HG03064 (cell line): Measurements from ENCODE around the gene ZP1.

Experiments used
- ATAC-seq: cut with Tn5 transposase; IDR thresholded peaks from one replicate; pipeline ENCODE4 v1.9.1; 2021; ENCODE audit warnings: low read depth; ENCODE audit not compliant: unreplicated experiment

ZP1 gene

DNA sequence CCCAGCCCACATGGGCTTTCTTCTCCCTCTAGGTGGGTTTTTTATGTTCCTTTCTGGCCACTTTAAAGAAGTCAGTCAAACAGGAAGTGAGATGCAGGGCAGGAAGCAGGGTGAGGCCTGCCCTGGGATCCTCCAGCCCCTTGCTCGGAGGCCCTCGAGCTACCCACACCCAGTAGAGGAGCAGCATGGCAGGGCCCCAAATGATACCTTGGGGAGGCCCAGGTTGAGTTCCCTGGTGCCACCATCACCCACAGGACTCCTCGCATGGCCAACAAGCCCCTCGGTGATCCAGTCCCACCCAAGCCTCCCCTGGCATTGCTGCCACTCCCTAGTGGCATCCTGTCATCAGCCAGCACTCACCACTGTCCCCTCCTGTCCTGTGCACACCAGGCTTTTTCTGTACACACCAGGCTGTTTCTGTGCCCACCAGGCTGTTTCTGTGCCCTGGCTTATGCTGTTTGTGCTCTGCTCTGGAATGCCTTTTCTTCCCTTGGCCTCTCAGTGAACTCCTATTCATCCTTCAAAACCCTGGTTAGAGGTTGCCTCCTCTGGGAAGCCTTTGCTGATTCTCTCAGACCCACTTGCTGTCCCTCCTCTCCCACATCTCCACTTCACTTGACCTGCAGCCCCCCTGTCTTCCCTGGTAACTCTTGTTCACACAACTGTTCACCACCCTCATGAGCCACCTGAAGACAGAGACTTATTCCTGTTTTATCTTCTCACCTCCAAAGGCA lies 8.4 kb upstream of the ZP1 start:
- no peak for ATAC-seq

DNA sequence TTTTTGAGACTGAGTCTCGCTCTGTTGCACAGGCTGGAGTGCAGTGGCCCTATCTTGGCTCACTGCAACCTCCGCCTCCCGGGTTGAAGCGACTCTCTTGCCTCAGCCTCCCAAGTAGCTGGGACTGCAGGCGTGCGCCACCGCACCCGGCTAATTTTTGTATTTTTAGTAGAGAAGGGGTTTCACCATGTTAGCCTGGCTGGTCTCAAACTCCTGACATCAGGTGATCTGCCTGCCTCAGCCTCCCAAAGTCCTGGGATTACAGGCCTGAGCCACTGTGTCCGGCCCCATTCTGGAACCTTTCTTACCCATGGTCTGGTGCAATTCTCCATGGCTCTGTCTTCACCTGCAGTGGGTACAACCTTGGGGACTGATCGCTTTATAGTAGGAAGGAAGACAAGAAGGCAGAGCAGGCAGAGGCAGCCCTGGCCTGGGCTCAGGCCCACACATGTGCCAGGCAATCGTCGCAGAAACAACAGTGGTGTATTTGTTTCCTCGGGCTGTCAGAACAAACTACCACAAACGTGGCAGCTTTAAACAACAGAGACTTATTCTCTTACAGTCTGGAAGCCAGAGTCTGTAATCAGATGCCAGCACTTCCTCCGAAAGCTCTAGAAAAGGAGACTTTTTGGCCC lies 7.6 kb upstream of the ZP1 start:
- no peak for ATAC-seq

DNA sequence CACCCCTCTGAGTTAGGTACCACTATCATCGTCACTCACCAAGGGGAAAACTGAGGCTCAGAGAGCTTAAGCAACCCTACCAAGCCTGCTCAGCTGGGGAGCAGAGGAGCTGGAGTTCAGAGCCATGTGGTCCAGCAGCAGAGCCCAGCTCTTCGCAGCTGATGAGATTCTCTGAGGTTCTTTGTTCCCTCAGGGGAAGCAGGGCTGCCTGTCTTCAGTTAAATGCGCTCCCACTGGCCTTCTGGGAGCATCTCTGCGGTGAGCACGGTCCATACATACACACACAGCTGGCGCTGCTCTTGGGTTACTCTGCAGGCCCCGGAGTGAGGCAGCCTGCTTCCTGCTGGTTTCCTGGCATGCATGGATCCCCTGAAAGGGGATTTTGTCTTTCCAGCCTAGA lies 6.4 kb upstream of the ZP1 start:
- ATAC-seq, result no peak

- no peak for ATAC-seq
Observed at GRCh38 chr11:60862171-60862570, 5.2 kb upstream of the ZP1 start.

- ATAC-seq, result no peak
Observed at GRCh38 chr11:60863550-60864521, 3.5 kb upstream of the ZP1 start.

GRCh38 chr11:60864856-60865513 lies 2.4 kb upstream of the ZP1 start:
- no peak for ATAC-seq

- no peak for ATAC-seq
Observed at GRCh38 chr11:60867871-60868681, 734 bp downstream of the ZP1 start.

DNA sequence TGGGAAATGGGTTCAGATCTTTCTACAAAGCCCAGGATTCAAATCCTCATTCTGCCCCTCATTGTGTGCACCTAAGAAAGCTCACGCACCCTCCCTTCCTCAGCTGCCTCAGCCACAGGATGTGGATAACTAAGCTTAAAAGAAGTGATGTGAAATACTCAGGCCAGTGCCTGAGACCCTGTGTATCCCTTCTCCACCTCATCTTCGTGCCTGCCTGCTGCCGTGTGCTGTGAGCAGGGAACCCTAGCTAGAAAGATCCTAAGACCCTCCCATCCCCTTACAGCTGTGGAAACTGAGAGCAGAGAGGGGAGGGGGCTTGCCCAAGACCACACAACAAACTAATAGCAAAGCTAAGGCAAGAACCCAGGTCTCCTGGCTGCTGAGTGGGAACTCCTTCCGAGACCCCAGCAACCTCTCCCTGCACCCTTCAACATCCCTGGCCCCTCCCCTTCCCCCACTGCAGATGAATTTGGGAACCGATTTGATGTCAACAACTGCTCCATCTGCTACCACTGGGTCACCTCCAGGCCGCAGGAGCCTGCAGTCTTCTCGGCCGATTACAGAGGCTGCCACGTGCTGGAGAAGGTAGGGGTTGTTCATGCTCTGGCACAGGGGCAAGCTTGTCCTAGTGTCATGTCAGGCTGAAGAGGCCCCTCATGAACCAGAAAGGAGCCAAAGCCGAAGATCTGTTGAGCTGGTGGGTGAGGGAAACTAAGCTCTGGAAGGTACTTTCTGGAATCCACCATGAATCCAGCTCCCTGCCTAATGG lies 1.5 kb downstream of the ZP1 start:
- ATAC-seq, result no peak

- ATAC-seq, result no peak
Observed at GRCh38 chr11:60869451-60869825, 2.1 kb downstream of the ZP1 start.

- ATAC-seq, result no peak
Observed at GRCh38 chr11:60870276-60870675, 2.9 kb downstream of the ZP1 start.

DNA sequence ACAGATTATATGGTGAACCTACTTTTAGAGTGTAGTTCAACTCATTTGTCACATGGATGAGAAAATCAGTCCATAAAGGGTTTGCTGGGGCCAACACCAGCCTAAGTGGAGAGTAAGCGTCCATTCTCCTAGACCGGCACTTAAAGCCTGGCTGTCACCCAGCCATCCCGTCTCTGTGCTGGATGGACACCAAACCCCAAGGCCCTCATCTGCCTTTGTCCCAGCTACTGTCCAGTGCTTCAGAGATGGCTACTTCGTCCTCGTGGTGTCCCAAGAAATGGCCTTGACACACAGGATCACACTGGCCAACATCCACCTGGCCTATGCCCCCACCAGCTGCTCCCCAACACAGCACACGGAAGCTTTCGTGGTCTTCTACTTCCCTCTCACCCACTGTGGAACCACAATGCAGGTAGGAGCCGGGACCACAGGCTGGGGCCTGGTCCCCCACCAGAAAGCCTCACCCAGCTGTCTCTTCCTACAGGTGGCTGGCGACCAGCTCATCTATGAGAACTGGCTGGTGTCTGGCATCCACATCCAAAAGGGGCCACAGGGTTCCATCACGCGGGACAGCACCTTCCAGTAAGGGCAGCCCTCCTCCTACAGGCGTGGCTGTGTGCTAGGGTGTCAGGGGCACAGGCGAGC lies 3.5 kb downstream of the ZP1 start:
- no peak for ATAC-seq

DNA sequence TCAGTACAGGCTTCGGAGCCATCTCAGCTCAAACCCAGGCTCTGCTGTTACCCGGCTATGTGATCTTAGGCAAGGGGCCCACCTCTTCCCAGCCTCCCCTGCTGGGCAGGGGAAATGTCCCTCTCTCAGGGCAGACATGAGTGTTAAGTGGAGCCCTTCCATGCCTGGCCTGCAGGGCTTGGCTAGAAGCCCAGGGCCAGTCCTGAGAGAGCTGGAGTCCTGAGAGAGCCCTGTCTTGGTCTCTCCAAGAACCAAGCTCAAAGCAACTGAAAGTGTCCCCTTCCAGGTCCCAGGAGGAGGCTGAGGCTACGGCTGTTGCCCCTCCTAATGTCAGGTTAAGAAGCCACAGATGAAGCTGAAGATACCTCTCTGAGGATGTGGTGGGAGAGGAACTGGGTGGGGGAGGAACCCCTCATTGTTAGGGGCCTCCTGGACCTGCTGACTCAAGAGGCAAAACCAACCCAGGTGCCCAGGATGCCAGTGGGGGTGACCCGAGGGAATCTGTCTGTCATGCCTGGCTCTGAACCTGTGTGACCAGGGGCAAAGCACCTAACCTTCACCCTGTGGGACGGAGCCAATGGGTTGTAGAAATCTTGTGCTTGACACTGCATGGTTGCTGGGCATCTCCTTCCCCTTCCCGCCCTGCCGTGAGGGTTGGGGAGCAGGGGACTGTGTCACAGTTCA lies 4.2 kb downstream of the ZP1 start:
- no peak for ATAC-seq

DNA sequence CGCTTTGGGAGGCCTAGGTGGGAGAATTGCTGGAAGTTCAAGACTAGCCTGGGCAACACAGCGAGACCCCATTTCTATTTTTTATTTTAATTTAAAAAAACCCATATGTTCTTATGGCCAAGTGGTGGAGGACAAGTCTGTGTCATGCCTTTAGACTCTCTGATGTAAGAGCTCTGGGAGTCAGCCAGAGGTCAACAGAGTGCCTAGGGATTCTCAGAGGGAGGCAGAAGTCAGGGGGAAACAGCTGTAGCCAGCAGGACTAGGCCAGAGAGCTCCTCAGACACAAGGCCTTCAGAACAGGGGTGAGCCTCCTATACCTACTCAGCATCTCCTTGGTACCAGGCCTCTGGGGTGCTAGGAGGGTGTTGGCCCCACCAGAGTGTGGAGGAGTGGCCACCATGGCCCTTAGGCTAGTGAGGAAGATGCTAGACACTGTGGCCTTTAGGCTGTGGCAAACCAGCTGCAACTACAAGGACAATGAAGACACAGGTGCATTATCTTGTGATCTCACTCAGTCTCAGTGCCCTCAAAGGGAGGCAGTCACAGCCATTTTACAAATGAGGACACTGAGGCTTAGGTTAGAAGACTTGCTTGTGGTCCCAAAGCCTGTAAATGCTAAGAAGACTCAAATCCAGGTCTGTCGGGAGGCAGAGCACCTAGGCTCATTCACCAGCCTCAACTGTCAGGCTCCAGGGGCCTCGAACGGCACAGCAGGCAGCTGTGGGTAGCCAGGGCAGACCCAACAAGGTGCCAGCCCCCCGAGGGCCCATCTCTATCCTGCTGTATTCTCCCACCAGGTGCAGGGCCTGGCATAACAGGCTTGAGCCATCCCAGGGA lies 5.0 kb downstream of the ZP1 start:
- ATAC-seq, result no peak

- no peak for ATAC-seq
Observed at GRCh38 chr11:60872961-60873524, 5.7 kb downstream of the ZP1 start.

- no peak for ATAC-seq
Observed at GRCh38 chr11:60873533-60873932, 6.2 kb downstream of the ZP1 start.

GRCh38 chr11:60874421-60875365 lies 7.4 kb downstream of the ZP1 start:
- no peak for ATAC-seq
